ENCODE results near the gene OPN1MW. TPM values are rescaled to one million over a fixed set of nuclear protein-coding genes. Genes with fewer than 3 reads are reported as not detected.
"Not testable (repeated sequence)": the region's sequence is repeated elsewhere in the genome, so short reads cannot be mapped to it uniquely, and the experiment has no call there.

Gene OPN1MW
- total RNA-seq, 1 donor from 2014 or later = not detected

- H3K27me3 Mint-ChIP-seq; H3K9me3 Mint-ChIP-seq; H3K36me3 Mint-ChIP-seq; H3K4me3 Mint-ChIP-seq; H3K27ac Mint-ChIP-seq; DNase-seq (ENCODE audit: extremely low spot score, unreplicated experiment); H3K4me1 Mint-ChIP-seq (ENCODE audit: unreplicated experiment): not testable (repeated sequence)
Measured at GRCh38 chrX:154192846-154193245, 10.4 kb downstream of the OPN1MW start.

- H3K27ac Mint-ChIP-seq; DNase-seq (ENCODE audit: extremely low spot score, unreplicated experiment); H3K4me3 Mint-ChIP-seq; H3K4me1 Mint-ChIP-seq (ENCODE audit: unreplicated experiment); H3K36me3 Mint-ChIP-seq; H3K9me3 Mint-ChIP-seq; H3K27me3 Mint-ChIP-seq: not testable (repeated sequence)
Measured at GRCh38 chrX:154194316-154194715, 11.9 kb downstream of the OPN1MW start.

- not testable (repeated sequence) for H3K9me3 Mint-ChIP-seq; H3K27me3 Mint-ChIP-seq; H3K36me3 Mint-ChIP-seq; H3K4me3 Mint-ChIP-seq; H3K27ac Mint-ChIP-seq; DNase-seq (ENCODE audit: extremely low spot score, unreplicated experiment); H3K4me1 Mint-ChIP-seq (ENCODE audit: unreplicated experiment)
Measured at GRCh38 chrX:154196466-154196865, 14.1 kb downstream of the OPN1MW start.

- H3K4me1 Mint-ChIP-seq (ENCODE audit: unreplicated experiment); H3K27ac Mint-ChIP-seq; H3K36me3 Mint-ChIP-seq; H3K4me3 Mint-ChIP-seq; H3K27me3 Mint-ChIP-seq; DNase-seq (ENCODE audit: extremely low spot score, unreplicated experiment); H3K9me3 Mint-ChIP-seq: not testable (repeated sequence)
Measured at GRCh38 chrX:154209670-154210418, 27.4 kb downstream of the OPN1MW start.

DNA sequence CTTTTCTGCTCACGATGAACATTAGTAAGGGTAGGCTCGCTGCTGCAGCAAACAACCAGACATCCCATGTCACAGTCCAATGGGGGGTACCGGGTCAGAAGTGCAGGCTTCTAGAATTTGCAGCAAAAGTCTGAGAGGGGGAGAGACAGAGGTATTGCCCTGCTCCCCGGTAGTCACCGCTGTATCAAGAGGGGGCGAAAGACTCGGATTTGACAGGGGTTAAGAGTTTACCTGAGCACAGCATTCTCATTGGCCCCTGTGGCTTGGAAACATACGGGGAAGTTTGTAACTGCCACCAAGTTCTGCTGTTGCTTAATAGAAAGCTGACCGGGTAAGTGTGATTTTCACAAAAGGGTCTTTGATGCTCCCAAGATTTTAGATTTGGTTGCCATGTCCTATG is 28.7 kb downstream of the OPN1MW start:
- H3K4me3 Mint-ChIP-seq; H3K27me3 Mint-ChIP-seq; H3K36me3 Mint-ChIP-seq; H3K4me1 Mint-ChIP-seq (ENCODE audit: unreplicated experiment); DNase-seq (ENCODE audit: extremely low spot score, unreplicated experiment); H3K27ac Mint-ChIP-seq; H3K9me3 Mint-ChIP-seq: not testable (repeated sequence)

DNA sequence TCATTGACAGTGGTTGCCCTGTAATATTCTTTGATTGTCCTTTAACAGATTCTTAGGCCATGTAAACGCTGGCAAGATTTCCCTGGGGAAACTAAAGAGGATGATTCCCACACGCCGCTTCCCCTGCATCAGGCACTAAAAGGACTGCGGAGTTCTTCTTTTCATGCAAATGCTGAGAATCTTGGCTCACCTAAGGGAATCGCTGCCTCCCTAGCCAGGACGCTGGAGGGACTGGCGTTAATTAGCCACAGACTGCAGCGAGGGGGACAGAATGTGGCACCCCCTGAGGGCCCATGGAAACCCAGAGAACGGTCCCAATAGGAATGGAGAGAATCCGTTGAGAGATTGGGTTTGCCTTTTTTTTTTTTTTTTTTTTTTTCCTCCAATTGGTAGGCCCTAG is 29.1 kb downstream of the OPN1MW start:
- H3K27ac Mint-ChIP-seq; H3K36me3 Mint-ChIP-seq; DNase-seq (ENCODE audit: extremely low spot score, unreplicated experiment); H3K4me1 Mint-ChIP-seq (ENCODE audit: unreplicated experiment); H3K4me3 Mint-ChIP-seq; H3K27me3 Mint-ChIP-seq; H3K9me3 Mint-ChIP-seq: not testable (repeated sequence)

- H3K9me3 Mint-ChIP-seq; DNase-seq (ENCODE audit: extremely low spot score, unreplicated experiment); H3K27me3 Mint-ChIP-seq; H3K27ac Mint-ChIP-seq; H3K4me1 Mint-ChIP-seq (ENCODE audit: unreplicated experiment); H3K4me3 Mint-ChIP-seq; H3K36me3 Mint-ChIP-seq: not testable (repeated sequence)
Measured at GRCh38 chrX:154219456-154219855, 37.1 kb downstream of the OPN1MW start, which contains the start of gene OPN1MW2. Gene OPN1MW2, plus strand, starts transcription at chrX:154219756. Its CDS starts 60 bp downstream, at chrX:154219816.

GRCh38 chrX:154225292-154225691 is 42.9 kb downstream of the OPN1MW start:
- not testable (repeated sequence) for H3K36me3 Mint-ChIP-seq; H3K27ac Mint-ChIP-seq; DNase-seq (ENCODE audit: extremely low spot score, unreplicated experiment); H3K9me3 Mint-ChIP-seq; H3K4me1 Mint-ChIP-seq (ENCODE audit: unreplicated experiment); H3K27me3 Mint-ChIP-seq; H3K4me3 Mint-ChIP-seq

GRCh38 chrX:154226706-154227105 is 44.3 kb downstream of the OPN1MW start:
- not testable (repeated sequence) for H3K4me1 Mint-ChIP-seq (ENCODE audit: unreplicated experiment); H3K27ac Mint-ChIP-seq

GRCh38 chrX:154231443-154231842 is 49.0 kb downstream of the OPN1MW start:
- not testable (repeated sequence) for H3K9me3 Mint-ChIP-seq; H3K27ac Mint-ChIP-seq; H3K4me1 Mint-ChIP-seq (ENCODE audit: unreplicated experiment); H3K4me3 Mint-ChIP-seq; H3K27me3 Mint-ChIP-seq; DNase-seq (ENCODE audit: extremely low spot score, unreplicated experiment); H3K36me3 Mint-ChIP-seq

More at GRCh38 chrX:154226706-154227105, 44.3 kb downstream of the OPN1MW start:
- not testable (repeated sequence) for H3K27me3 Mint-ChIP-seq; H3K36me3 Mint-ChIP-seq; DNase-seq (ENCODE audit: extremely low spot score, unreplicated experiment); H3K4me3 Mint-ChIP-seq; H3K9me3 Mint-ChIP-seq

GRCh38 chrX:154233620-154234019 is 51.2 kb downstream of the OPN1MW start:
- H3K36me3 Mint-ChIP-seq; H3K4me1 Mint-ChIP-seq (ENCODE audit: unreplicated experiment); H3K4me3 Mint-ChIP-seq; H3K27ac Mint-ChIP-seq; H3K9me3 Mint-ChIP-seq; H3K27me3 Mint-ChIP-seq; DNase-seq (ENCODE audit: extremely low spot score, unreplicated experiment): not testable (repeated sequence)

DNA sequence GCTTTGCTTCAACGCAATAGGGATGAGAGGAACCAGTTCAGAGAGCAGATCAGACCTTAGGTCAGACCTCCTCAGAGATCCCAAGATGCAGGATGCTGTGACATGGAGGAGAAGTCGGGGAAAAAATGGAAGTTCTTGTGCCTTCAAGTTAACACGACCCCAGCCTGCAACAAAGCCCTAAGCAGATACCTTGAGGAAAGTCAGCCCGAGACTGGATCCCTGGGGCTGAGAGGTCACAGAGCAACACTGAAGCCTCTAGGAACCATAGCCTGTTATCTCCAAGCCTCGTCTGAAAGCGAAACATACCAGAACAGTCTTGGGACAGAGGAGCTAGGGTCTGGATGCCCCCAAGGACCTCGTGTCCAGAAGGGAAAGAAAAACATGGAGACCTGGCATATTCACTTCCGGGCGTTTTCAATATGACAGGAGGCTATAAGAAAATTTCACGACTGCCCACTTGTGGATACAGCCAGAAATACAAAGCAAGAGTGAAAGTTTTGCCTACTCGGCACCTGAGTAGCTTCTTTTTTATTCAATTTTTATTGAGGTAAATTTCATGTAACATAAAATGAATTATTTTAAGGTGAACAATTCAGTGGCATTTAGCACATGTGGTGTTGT is 56.7 kb downstream of the OPN1MW start:
- H3K36me3 Mint-ChIP-seq; H3K27me3 Mint-ChIP-seq; H3K27ac Mint-ChIP-seq; H3K9me3 Mint-ChIP-seq; H3K4me1 Mint-ChIP-seq (ENCODE audit: unreplicated experiment); H3K4me3 Mint-ChIP-seq: not testable (repeated sequence)
- peak; percentile 34 for DNase-seq (ENCODE audit: extremely low spot score, unreplicated experiment)

DNA sequence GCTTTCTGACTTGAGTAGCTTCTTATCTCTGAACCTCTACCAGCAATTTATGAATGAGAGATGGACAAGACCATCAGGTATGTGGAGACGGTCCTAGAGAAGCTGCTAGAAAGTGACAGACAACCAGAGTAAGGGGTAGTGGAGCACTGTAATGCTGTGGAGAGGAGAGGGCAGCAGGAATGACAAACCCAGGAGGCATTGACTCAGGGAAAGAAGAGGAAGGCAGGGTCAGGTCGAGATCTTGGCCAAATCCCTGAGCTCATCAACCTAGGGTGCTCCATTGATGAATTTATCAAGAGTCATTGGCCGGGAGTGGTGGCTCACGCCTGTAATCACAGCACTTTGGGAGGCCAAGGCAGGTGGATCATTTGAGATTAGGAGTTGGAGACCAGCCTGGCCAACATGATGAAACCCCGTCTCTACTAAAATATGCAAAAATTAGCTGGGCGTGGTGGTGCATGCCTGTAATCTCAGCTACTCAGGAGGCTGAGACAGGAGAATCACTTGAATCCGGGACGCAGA is 57.6 kb downstream of the OPN1MW start:
- not testable (repeated sequence) for H3K4me3 Mint-ChIP-seq; H3K36me3 Mint-ChIP-seq; H3K9me3 Mint-ChIP-seq; H3K27me3 Mint-ChIP-seq; H3K27ac Mint-ChIP-seq; H3K4me1 Mint-ChIP-seq (ENCODE audit: unreplicated experiment)
- peak; percentile 48 for DNase-seq (ENCODE audit: extremely low spot score, unreplicated experiment)
